PC-3 (cell line): ENCODE results near the gene ZDHHC16. TPM values are rescaled to one million over a fixed set of nuclear protein-coding genes. Genes with fewer than 3 reads are reported as not detected.

ENCODE experiments used
- ATAC-seq: fragments of 200-7000 bp; cut with Tn5 transposase; 2 replicates; pipeline ENCODE4 v1.9.1; 2020; ENCODE audit warnings: mild to moderate bottlenecking, moderate library complexity
- BruUV-seq: library from RNA; stranded (reverse); fragments of 400-500 nt; replicated peaks from 2 replicates; lab custom pipeline; 2021; lab: Mats Ljungman, UMichigan
- CTCF ChIA-PET: fragments of 300-600 bp; sonication (Branson Sonifier 250); formaldehyde crosslinking; loops from one replicate; lab custom pipeline; 2022; ENCODE audit warnings: antibody characterized with exemption; lab: Charles Lee
- POLR2A ChIA-PET: fragments of 300-600 bp; sonication (Branson Sonifier 250); formaldehyde crosslinking; loops from one replicate; lab custom pipeline; 2022; ENCODE audit warnings: antibody characterized with exemption; ENCODE audit not compliant: unreplicated experiment; lab: Charles Lee
- DNase-seq: peaks from one replicate; pipeline ENCODE4 v3.0.0-alpha.2; 2015
- H2AFZ ChIP-seq: fragments of 300-600 bp; sonication (generic); 2 replicates; pipeline ENCODE4 v1.6.0; 2016; ENCODE audit warnings: antibody characterized with exemption, low read length
- H3F3A ChIP-seq: fragments of 300-600 bp; sonication (generic); one replicate; pipeline ENCODE4 v1.6.0; 2017; ENCODE audit warnings: antibody characterized with exemption, low read length, control low read depth, mild to moderate bottlenecking; ENCODE audit not compliant: unreplicated experiment
- H3K27ac ChIP-seq: fragments of 300-600 bp; sonication (generic); 2 replicates; pipeline ENCODE4 v1.5.1; 2016; ENCODE audit warnings: mild to moderate bottlenecking, low read length
- H3K27me3 ChIP-seq: fragments of 300-600 bp; sonication (generic); 2 replicates; pipeline ENCODE4 v1.6.1; 2016; ENCODE audit warnings: low read length, mixed read lengths
- H3K36me3 ChIP-seq: fragments of 300-600 bp; sonication (generic); 2 replicates; pipeline ENCODE4 v1.6.1; 2016; ENCODE audit warnings: low read depth, mixed run types, low read length, mixed read lengths
- H3K4me1 ChIP-seq: fragments of 300-600 bp; sonication (generic); 2 replicates; pipeline ENCODE4 v1.5.1; 2016; ENCODE audit warnings: low read length; ENCODE audit not compliant: insufficient read depth
- H3K4me2 ChIP-seq: fragments of 300-600 bp; sonication (generic); 2 replicates; pipeline ENCODE4 v1.6.0; 2016; ENCODE audit warnings: low read length
- H3K4me3 ChIP-seq: fragments of 300-600 bp; sonication (generic); 2 replicates; pipeline ENCODE4 v1.5.1; 2016; ENCODE audit warnings: mild to moderate bottlenecking, low read length, mixed read lengths
- H3K79me2 ChIP-seq: fragments of 300-600 bp; sonication (generic); 2 replicates; pipeline ENCODE4 v1.6.1; 2017; ENCODE audit warnings: low read length, mixed read lengths
- H3K9ac ChIP-seq: fragments of 300-600 bp; sonication (generic); 2 replicates; pipeline ENCODE4 v1.6.0; 2016; ENCODE audit warnings: mild to moderate bottlenecking, low read length
- H3K9me2 ChIP-seq: fragments of 300-600 bp; sonication (generic); replicated peaks from 2 replicates; pipeline ENCODE4 v1.6.1; 2016; ENCODE audit warnings: mixed run types, low read length, mixed read lengths
- H3K9me3 ChIP-seq: fragments of 300-600 bp; sonication (generic); 2 replicates; pipeline ENCODE4 v1.6.1; 2016; ENCODE audit warnings: low read length, mixed read lengths
- H4K20me1 ChIP-seq: fragments of 300-600 bp; sonication (generic); 2 replicates; pipeline ENCODE4 v1.6.1; 2016; ENCODE audit warnings: low read length, mixed read lengths
- CTCF ChIP-seq: fragments of 300-600 bp; sonication (generic); conservative IDR thresholded peaks from 2 replicates; pipeline ENCODE4 v1.5.1; 2017; ENCODE audit warnings: antibody characterized with exemption, low read depth, mild to moderate bottlenecking, low read length
- EZH2 ChIP-seq: fragments of 300-600 bp; sonication (generic); IDR thresholded peaks from one replicate; pipeline ENCODE4 v1.6.1; 2017; ENCODE audit warnings: antibody characterized with exemption, mild to moderate bottlenecking, low read length; ENCODE audit not compliant: unreplicated experiment
- EZH2phosphoT487 ChIP-seq: fragments of 300-600 bp; sonication (generic); IDR thresholded peaks from 2 replicates; pipeline ENCODE4 v1.6.1; 2018; ENCODE audit warnings: mild to moderate bottlenecking, antibody characterized with exemption, low read length, borderline replicate concordance
- intact Hi-C: fragments of 100-400 bp; cut with micrococcal nuclease; formaldehyde crosslinking; loops from 2 replicates; pipeline ENCODE4 v1.9.0; 2023
- total RNA-seq: library from RNA; depleted of rRNA; stranded (reverse); fragments of >200 nt; gene quantifications from 2 replicates; pipeline ENCODE4 v1.2.3, GENCODE V29; 2014

ZDHHC16 gene
- total RNA-seq, 1 experiment from 2014 or later, result 35.1 TPM

- no peak for TF ChIP-seq EZH2
- no peak for TF ChIP-seq CTCF
- ATAC-seq, result peak; percentile 82
- Histone ChIP-seq H4K20me1 (no peaks in the 10 kb centered on the region), H3K4me3 (peak overlapping the region; percentile 43; the same call in 1 of the 2 replicates), H3K27ac (peak overlapping the region; percentile 89), H3K9me3 (no peaks in the 10 kb centered on the region), H3K36me3 (peaks cover 33% of the 10 kb centered on the region), H3K9me2 (no peaks in the 10 kb centered on the region), H3K4me2 (peak overlapping the region; percentile 74), H3K9ac (peak overlapping the region; percentile 28), H3K27me3 (no peaks in the 10 kb centered on the region), H3K79me2 (peaks cover 44% of the 10 kb centered on the region), H2AFZ (no peak overlapping the region), H3F3A (no peaks in the 10 kb centered on the region), H3K4me1 (peaks cover 39% of the 10 kb centered on the region)
- CTCF ChIA-PET, result no interaction called here
- peak; percentile 79 for DNase-seq
- POLR2A ChIA-PET, result interaction anchor here (0.6 kb wide), 1 partner anchor 159 kb away, joined by 3 read pairs; no protein-coding TSS in a partner anchor
- intact Hi-C loops, result loop anchor here (5.0 kb wide), 1 partner anchor 61 kb away; no protein-coding TSS in a partner anchor
- no TSS peak for BruUV-seq
Observed at GRCh38 chr10:97481071-97481470, 35.1 kb downstream of the ZDHHC16 start.

- peaks cover 57% of the 10 kb centered on the region for H3K79me2 ChIP-seq
- peak overlapping the region; percentile 89 for H3K27ac ChIP-seq
- no peak overlapping the region for H3K4me3 ChIP-seq
- peaks cover 39% of the 10 kb centered on the region for H3K4me1 ChIP-seq
- ATAC-seq (peak; percentile 26), DNase-seq (peak; percentile 42)
- H3F3A ChIP-seq, result no peaks in the 10 kb centered on the region
- intact Hi-C loops, result loop anchor here (5.0 kb wide), 1 partner anchor 60 kb away; no protein-coding TSS in a partner anchor
- no peak overlapping the region for H2AFZ ChIP-seq
- no peaks in the 10 kb centered on the region for H3K9me2 ChIP-seq
- H3K9me3 ChIP-seq, result no peaks in the 10 kb centered on the region
- peak overlapping the region; percentile 46 for H3K4me2 ChIP-seq
- CTCF ChIA-PET, result no interaction called here
- no TSS peak for BruUV-seq
- peaks cover 20% of the 10 kb centered on the region for H3K36me3 ChIP-seq
- H4K20me1 ChIP-seq, result no peaks in the 10 kb centered on the region
- POLR2A ChIA-PET, result no interaction called here
- H3K27me3 ChIP-seq, result no peaks in the 10 kb centered on the region
- H3K9ac ChIP-seq, result peak overlapping the region; percentile 28; the same call in 1 of the 2 replicates
- TF ChIP-seq CTCF (no peak), EZH2phosphoT487 (no peak), EZH2 (no peak)
Observed at GRCh38 chr10:97482381-97482780, 36.4 kb downstream of the ZDHHC16 start.

DNA sequence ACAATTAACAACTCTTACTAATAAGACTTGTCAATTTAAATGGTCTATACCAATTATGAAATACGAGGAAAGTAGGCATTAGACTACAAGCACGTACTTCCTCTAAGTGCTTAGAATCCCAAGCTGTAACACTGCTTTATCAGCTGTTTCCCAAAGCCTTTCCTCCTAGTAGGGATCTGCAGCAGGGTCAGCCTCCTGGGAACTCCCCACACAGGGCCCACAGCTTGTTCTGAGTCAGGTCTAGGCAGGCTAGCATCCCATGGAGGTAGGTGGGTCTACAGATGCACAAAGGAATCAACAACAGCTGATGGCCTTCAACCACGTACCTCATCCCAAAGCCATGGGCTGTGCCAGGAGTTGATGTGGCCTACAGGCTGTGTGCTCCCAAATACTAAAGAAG is 37.5 kb downstream of the ZDHHC16 start:
- BruUV-seq, result no TSS peak
- H3F3A ChIP-seq, result no peaks in the 10 kb centered on the region
- DNase-seq (no peak), ATAC-seq (no peak)
- H3K36me3 ChIP-seq, result peaks cover 10% of the 10 kb centered on the region
- H3K9me2 ChIP-seq, result no peaks in the 10 kb centered on the region
- no peak overlapping the region for H3K9ac ChIP-seq
- H3K4me3 ChIP-seq, result no peak overlapping the region
- intact Hi-C loops, result loop anchor here (5.0 kb wide), 1 partner anchor 59 kb away; no protein-coding TSS in a partner anchor
- H3K9me3 ChIP-seq, result no peaks in the 10 kb centered on the region
- peaks cover 65% of the 10 kb centered on the region for H3K79me2 ChIP-seq
- no peak overlapping the region for H2AFZ ChIP-seq
- ChIA-PET CTCF (interaction anchor here (1.1 kb wide), 1 partner anchor 17 kb away, joined by 3 read pairs; no protein-coding TSS in a partner anchor), POLR2A (no interaction called here)
- H3K27me3 ChIP-seq, result no peaks in the 10 kb centered on the region
- no peak overlapping the region for H3K27ac ChIP-seq
- H3K4me1 ChIP-seq, result peaks cover 39% of the 10 kb centered on the region
- no peak for TF ChIP-seq CTCF
- no peak for TF ChIP-seq EZH2
- no peak for TF ChIP-seq EZH2phosphoT487
- H3K4me2 ChIP-seq, result no peak overlapping the region
- H4K20me1 ChIP-seq, result no peaks in the 10 kb centered on the region
